Measurements from ENCODE around the gene GPS2.
"Not testable (repeated sequence)": the region's sequence is repeated elsewhere in the genome, so short reads cannot be mapped to it uniquely, and the experiment has no call there.

GPS2 gene

DNA sequence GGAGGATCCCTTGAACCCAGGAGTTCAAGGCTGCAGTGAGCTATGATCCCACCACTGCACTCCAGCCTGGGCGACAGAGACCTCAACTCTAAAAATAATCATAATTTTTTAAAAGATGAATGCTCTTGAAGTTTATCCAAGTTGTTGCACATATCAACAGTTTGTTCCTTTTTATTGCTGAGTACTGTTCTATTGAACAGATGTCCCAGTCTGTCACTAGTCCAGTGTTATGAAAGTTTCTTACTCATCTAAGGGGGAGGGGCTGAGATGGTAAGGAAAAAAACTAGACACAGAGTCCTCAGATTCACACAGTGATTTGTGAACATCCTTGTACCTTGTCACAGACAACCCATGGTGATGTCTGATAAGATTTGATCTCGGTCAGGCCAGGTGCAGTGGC is 25.0 kb upstream of the GPS2 start:
- no peak overlapping the region for H3K9ac ChIP-seq (ENCODE audit: low read depth in 1 of 2, low read length in 2 of 2)
- H3K27me3 ChIP-seq (ENCODE audit: control insufficient read depth in 2 of 2, insufficient read depth in 2 of 2, low read length in 2 of 2), result peaks cover 2 to 4% of the 10 kb centered on the region in 2 donors
- H3K36me3 ChIP-seq (ENCODE audit: control insufficient read depth in 2 of 2, insufficient read depth in 2 of 2, low read length in 2 of 2), result peaks cover 0 to 5% of the 10 kb centered on the region in 2 donors
- H3K27ac ChIP-seq (ENCODE audit: low read depth in 2 of 2, low read length in 2 of 2), result no peak overlapping the region
- H3K4me1 ChIP-seq (ENCODE audit: control insufficient read depth in 2 of 2, insufficient read depth in 2 of 2, low read length in 2 of 2), result peaks cover 0 to 10% of the 10 kb centered on the region in 2 donors
- no peaks in the 10 kb centered on the region for H3K9me3 ChIP-seq (ENCODE audit: control insufficient read depth in 2 of 2, low read length in 2 of 2)
- H3K4me3 ChIP-seq (ENCODE audit: low read length in 2 of 2), result no peak overlapping the region

DNA sequence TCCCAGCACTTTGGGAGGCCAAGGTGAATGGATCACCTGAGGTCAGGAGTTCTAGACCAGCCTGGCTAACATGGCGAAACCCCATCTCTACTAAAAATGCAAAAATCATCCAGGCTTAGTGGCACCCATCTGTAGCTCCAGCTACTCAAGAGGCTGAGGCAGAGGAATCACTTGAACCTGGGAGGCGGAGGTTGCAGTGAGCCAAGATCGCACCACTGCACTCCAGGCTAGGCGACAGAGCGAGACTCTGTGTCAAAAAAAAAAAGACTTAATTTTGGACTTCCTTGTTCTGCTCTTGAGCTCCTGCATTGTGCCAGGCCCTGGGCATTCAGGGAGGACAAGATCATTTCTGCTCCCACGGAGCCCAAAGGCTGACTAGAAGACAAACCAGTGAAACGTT is 22.4 kb upstream of the GPS2 start:
- H3K27me3 ChIP-seq (ENCODE audit: control insufficient read depth in 2 of 2, insufficient read depth in 2 of 2, low read length in 2 of 2); H3K9ac ChIP-seq (ENCODE audit: low read depth in 1 of 2, low read length in 2 of 2); H3K4me1 ChIP-seq (ENCODE audit: control insufficient read depth in 2 of 2, insufficient read depth in 2 of 2, low read length in 2 of 2); H3K36me3 ChIP-seq (ENCODE audit: control insufficient read depth in 2 of 2, insufficient read depth in 2 of 2, low read length in 2 of 2); H3K9me3 ChIP-seq (ENCODE audit: control insufficient read depth in 2 of 2, low read length in 2 of 2); H3K27ac ChIP-seq (ENCODE audit: low read depth in 2 of 2, low read length in 2 of 2): not testable (repeated sequence)
- H3K4me3 ChIP-seq (ENCODE audit: low read length in 2 of 2), result peak overlapping the region in 1 of 2 donors; percentile 75

DNA sequence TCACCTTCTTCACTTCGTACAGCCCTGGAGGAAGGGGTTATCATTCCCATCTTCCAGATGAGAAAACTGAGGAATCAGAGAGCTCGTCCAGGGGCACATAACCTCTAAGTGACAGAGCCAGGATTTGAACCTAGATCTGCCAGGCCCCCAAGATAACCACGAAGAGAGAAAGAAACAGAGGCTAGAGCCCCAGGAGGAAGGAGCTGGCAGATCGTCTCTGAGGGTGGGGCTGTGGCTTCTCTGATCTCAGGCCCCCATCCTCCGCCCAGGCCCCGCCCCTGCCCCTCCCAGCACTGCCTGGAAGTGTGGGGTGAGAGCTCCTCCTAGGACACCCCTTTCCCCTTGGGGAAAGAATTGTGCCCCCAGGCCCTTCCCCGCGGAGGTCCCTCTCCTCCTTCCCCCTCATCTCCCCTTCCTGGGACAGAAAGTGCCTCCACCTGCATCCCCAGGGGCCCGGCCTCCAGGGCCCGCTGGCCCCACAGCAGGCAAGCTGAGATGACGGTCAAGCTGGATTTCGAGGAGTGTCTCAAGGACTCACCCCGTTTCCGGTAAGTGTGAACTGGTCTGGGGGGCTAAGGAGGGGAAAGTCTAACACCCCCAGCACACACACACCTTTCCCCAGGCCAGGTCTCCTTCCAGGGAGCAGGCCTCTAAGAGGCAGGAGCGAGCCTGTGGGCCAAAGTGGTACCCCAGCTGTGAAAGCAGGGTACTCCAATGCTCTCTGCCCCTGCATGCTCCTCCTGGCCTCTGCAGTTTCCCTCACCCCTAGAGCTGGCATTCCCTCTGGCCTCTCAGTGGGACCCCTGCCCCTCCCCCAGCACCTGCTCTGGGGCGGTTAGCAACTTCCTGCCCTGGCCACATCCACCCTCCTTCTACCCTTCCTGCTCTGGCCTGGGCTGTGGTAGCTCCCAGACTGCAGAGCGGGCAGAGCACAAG is 21.3 kb upstream of the GPS2 start, which contains the start of gene ACAP1:
Gene ACAP1, plus strand, starts transcription at position 290 of the 936 bp plus-strand sequence. Its CDS starts 206 bp downstream, at position 496.
- Histone ChIP-seq H3K36me3 (ENCODE audit: control insufficient read depth in 2 of 2, insufficient read depth in 2 of 2, low read length in 2 of 2) (no peaks in the 10 kb centered on the region), H3K4me1 (ENCODE audit: control insufficient read depth in 2 of 2, insufficient read depth in 2 of 2, low read length in 2 of 2) (peaks cover 0 to 12% of the 10 kb centered on the region in 2 donors), H3K9ac (ENCODE audit: low read depth in 1 of 2, low read length in 2 of 2) (peak within 1 kb of the TSS; percentile 43 to 56), H3K27me3 (ENCODE audit: control insufficient read depth in 2 of 2, insufficient read depth in 2 of 2, low read length in 2 of 2) (peaks cover 0 to 2% of the 10 kb centered on the region in 2 donors), H3K27ac (ENCODE audit: low read depth in 2 of 2, low read length in 2 of 2) (peak within 1 kb of the TSS in 1 of 2 donors; percentile 78), H3K9me3 (ENCODE audit: control insufficient read depth in 2 of 2, low read length in 2 of 2) (no peaks in the 10 kb centered on the region), H3K4me3 (ENCODE audit: low read length in 2 of 2) (peak within 1 kb of the TSS; percentile 53 to 75)

DNA sequence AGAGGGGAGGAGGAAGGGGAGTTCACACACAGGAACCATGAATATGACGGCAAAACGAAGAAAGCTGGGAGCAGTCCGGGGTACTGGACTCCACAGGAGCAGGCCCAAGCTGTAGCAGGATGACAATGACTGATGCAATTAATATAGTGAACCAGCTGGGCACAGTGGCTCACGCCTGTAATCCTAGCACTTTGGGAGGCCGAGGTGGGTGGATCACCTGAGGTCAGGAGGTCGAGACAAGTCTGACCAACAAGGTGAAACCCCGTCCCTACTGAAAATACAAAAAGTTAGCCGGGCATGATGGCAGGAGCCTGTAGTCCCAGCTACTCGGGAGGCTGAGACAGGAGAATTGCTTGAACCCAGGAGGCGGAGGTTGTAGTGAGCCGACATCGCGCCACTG is 20.6 kb upstream of the GPS2 start:
- not testable (repeated sequence) for H3K36me3 ChIP-seq (ENCODE audit: control insufficient read depth in 2 of 2, insufficient read depth in 2 of 2, low read length in 2 of 2); H3K4me3 ChIP-seq (ENCODE audit: low read length in 2 of 2); H3K9ac ChIP-seq (ENCODE audit: low read depth in 1 of 2, low read length in 2 of 2); H3K27me3 ChIP-seq (ENCODE audit: control insufficient read depth in 2 of 2, insufficient read depth in 2 of 2, low read length in 2 of 2); H3K9me3 ChIP-seq (ENCODE audit: control insufficient read depth in 2 of 2, low read length in 2 of 2)
- peak overlapping the region in 1 of 2 donors; percentile 48 for H3K27ac ChIP-seq (ENCODE audit: low read depth in 2 of 2, low read length in 2 of 2)
- H3K4me1 ChIP-seq (ENCODE audit: control insufficient read depth in 2 of 2, insufficient read depth in 2 of 2, low read length in 2 of 2), result peaks cover 0 to 12% of the 10 kb centered on the region in 2 donors

DNA sequence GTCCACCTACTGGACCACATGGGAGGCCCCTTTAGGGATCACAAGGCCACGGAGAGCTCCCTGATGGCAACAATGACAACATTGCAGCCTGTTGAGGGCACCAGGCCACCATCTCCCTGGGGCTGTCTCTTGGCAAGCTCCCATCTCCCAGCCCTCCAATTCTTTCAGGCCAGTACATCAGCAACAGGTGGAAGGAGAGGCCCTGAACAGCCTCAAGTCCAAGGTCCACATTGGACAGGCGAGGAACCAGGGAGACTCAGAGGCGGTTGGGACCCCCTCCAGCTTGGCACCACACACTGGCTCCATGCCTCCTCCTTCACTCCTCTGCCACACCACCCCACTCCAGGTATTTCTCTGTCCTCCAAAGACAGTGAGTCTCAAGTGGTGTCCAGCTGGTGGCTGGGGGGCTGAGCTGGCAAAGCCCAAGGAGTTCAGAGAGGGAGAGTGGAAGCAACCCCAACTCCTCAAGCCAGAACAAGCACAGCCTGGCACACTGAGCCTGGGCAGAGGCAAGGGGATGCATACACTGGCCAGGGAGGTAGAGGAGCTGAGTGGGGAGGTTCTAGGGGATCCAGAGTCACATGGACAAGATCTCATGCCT is 19.9 kb upstream of the GPS2 start:
- H3K9ac ChIP-seq (ENCODE audit: low read depth in 1 of 2, low read length in 2 of 2), result no peak overlapping the region
- H3K4me1 ChIP-seq (ENCODE audit: control insufficient read depth in 2 of 2, insufficient read depth in 2 of 2, low read length in 2 of 2), result peaks cover 0 to 18% of the 10 kb centered on the region in 2 donors
- no peak overlapping the region for H3K27ac ChIP-seq (ENCODE audit: low read depth in 2 of 2, low read length in 2 of 2)

DNA sequence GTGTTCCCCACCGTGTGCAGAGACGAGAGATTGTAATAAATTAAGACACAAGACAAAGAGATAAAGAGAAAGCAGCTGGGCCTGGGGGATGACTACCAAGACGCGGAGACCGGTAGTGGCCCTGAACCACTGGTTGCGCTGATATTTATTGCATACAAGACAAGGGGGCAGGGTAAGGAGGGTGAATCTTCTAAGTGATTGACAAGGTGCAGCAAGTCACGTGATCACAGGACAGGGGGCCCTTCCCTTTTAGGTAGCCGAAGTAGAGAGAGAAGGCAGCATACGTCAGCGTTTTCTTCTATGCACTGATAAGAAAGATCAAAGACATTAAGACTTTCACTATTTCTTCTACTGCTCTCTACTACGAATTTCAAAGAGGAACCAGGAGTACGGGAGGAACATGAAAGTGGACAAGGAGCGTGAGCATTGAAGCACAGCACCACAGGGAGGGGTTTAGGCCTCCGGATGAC is 17.5 kb upstream of the GPS2 start:
- H3K36me3 ChIP-seq (ENCODE audit: control insufficient read depth in 2 of 2, insufficient read depth in 2 of 2, low read length in 2 of 2); H3K9me3 ChIP-seq (ENCODE audit: control insufficient read depth in 2 of 2, low read length in 2 of 2); H3K27me3 ChIP-seq (ENCODE audit: control insufficient read depth in 2 of 2, insufficient read depth in 2 of 2, low read length in 2 of 2); H3K9ac ChIP-seq (ENCODE audit: low read depth in 1 of 2, low read length in 2 of 2); H3K4me3 ChIP-seq (ENCODE audit: low read length in 2 of 2); H3K27ac ChIP-seq (ENCODE audit: low read depth in 2 of 2, low read length in 2 of 2): not testable (repeated sequence)
- H3K4me1 ChIP-seq (ENCODE audit: control insufficient read depth in 2 of 2, insufficient read depth in 2 of 2, low read length in 2 of 2), result peaks cover 7 to 28% of the 10 kb centered on the region in 2 donors

More for the DNA sequence above, 19.9 kb upstream of the GPS2 start:
- Histone ChIP-seq H3K27me3 (ENCODE audit: control insufficient read depth in 2 of 2, insufficient read depth in 2 of 2, low read length in 2 of 2) (peaks cover 0 to 2% of the 10 kb centered on the region in 2 donors), H3K36me3 (ENCODE audit: control insufficient read depth in 2 of 2, insufficient read depth in 2 of 2, low read length in 2 of 2) (no peaks in the 10 kb centered on the region), H3K4me3 (ENCODE audit: low read length in 2 of 2) (no peak overlapping the region), H3K9me3 (ENCODE audit: control insufficient read depth in 2 of 2, low read length in 2 of 2) (no peaks in the 10 kb centered on the region)

DNA sequence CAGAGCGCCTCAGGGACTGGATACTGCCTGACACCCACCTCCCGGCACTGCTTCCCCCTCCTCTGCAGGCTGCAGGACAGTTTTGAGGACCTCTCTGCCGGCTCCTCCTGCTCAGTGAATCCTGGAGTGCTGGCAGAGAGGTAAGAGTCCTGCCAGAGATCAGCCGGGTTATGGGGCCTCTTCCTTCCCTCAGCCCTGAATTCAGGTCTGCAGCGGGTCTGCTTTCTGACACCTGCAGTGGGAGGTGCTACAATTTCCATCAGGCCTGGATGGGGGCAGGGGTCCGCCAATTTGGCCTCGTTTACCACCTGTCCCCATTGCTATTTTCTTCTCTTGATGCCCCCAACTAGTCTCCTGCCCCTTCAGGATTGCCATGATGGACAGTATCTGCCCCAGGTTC is 17.0 kb upstream of the GPS2 start:
- H3K9me3 ChIP-seq (ENCODE audit: control insufficient read depth in 2 of 2, low read length in 2 of 2), result no peaks in the 10 kb centered on the region
- peaks cover 0 to 2% of the 10 kb centered on the region in 2 donors for H3K27me3 ChIP-seq (ENCODE audit: control insufficient read depth in 2 of 2, insufficient read depth in 2 of 2, low read length in 2 of 2)
- no peak overlapping the region for H3K9ac ChIP-seq (ENCODE audit: low read depth in 1 of 2, low read length in 2 of 2)
- H3K27ac ChIP-seq (ENCODE audit: low read depth in 2 of 2, low read length in 2 of 2), result no peak overlapping the region
- H3K4me1 ChIP-seq (ENCODE audit: control insufficient read depth in 2 of 2, insufficient read depth in 2 of 2, low read length in 2 of 2), result peaks cover 7 to 28% of the 10 kb centered on the region in 2 donors
- no peaks in the 10 kb centered on the region for H3K36me3 ChIP-seq (ENCODE audit: control insufficient read depth in 2 of 2, insufficient read depth in 2 of 2, low read length in 2 of 2)
- no peak overlapping the region for H3K4me3 ChIP-seq (ENCODE audit: low read length in 2 of 2)

DNA sequence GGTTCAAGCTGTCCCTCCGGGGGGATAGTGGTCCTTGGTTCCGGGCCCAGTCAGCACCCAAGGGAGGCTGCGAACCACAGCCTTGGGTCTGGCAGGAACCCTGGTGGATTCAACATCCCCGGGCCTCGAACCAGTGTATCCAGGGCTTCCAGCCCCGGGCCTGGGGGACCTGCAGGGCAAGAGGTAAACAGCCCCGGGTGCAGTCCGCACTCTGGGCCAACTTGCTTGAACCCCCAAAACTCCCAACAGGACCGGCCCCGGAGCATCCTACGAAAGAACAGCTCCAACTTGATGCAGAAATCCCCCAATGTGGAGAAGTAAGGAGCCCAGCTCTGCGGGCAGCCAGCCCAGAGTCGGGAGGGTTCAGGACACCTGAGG is 15.5 kb upstream of the GPS2 start:
- Histone ChIP-seq H3K9me3 (ENCODE audit: control insufficient read depth in 2 of 2, low read length in 2 of 2) (no peaks in the 10 kb centered on the region), H3K9ac (ENCODE audit: low read depth in 1 of 2, low read length in 2 of 2) (peak overlapping the region in 1 of 2 donors; percentile 24), H3K4me1 (ENCODE audit: control insufficient read depth in 2 of 2, insufficient read depth in 2 of 2, low read length in 2 of 2) (peaks cover 7 to 22% of the 10 kb centered on the region in 2 donors), H3K36me3 (ENCODE audit: control insufficient read depth in 2 of 2, insufficient read depth in 2 of 2, low read length in 2 of 2) (peaks cover 0 to 12% of the 10 kb centered on the region in 2 donors), H3K4me3 (ENCODE audit: low read length in 2 of 2) (peak overlapping the region; percentile 95 to 97), H3K27me3 (ENCODE audit: control insufficient read depth in 2 of 2, insufficient read depth in 2 of 2, low read length in 2 of 2) (peaks cover 0 to 2% of the 10 kb centered on the region in 2 donors), H3K27ac (ENCODE audit: low read depth in 2 of 2, low read length in 2 of 2) (peak overlapping the region; percentile 92 to 96)

DNA sequence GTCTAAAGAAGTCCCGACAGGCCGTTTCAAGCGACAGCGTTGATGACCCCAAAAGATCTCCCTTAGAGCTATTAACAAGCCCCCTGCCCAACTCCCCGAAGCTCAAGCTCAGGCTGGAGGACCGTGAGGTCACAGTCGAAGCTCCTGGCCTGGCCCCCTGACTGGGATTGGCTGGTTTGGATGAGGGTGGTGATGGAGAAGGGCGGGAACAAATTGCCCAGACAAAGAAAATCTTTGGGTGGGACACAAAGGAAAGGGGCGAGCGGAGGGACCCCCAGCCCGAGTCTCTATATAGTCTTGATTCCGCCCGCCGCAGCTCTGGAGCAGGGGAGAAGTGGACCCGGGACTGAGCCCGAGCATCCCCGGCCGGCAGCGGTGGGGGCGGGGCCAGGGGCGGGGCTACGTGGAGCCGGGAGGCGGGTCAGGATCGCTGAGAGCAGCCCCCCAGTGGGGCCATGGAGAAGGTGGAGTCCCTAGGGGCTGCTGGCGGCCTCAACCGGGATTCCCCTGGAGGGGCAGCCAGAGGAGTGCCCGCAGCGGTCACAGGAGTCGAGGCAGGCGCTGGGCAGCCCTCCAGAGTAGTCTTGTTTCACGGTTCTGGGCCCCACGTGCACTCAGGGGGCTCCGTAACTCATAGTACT is 15.0 kb upstream of the GPS2 start:
- peak overlapping the region; percentile 79 to 89 for H3K9ac ChIP-seq (ENCODE audit: low read depth in 1 of 2, low read length in 2 of 2)
- H3K4me3 ChIP-seq (ENCODE audit: low read length in 2 of 2), result peak overlapping the region; percentile 95 to 97
- peak overlapping the region; percentile 92 to 96 for H3K27ac ChIP-seq (ENCODE audit: low read depth in 2 of 2, low read length in 2 of 2)
- no peaks in the 10 kb centered on the region for H3K9me3 ChIP-seq (ENCODE audit: control insufficient read depth in 2 of 2, low read length in 2 of 2)
- peaks cover 0 to 16% of the 10 kb centered on the region in 2 donors for H3K36me3 ChIP-seq (ENCODE audit: control insufficient read depth in 2 of 2, insufficient read depth in 2 of 2, low read length in 2 of 2)
- no peaks in the 10 kb centered on the region for H3K27me3 ChIP-seq (ENCODE audit: control insufficient read depth in 2 of 2, insufficient read depth in 2 of 2, low read length in 2 of 2)
- peaks cover 7 to 22% of the 10 kb centered on the region in 2 donors for H3K4me1 ChIP-seq (ENCODE audit: control insufficient read depth in 2 of 2, insufficient read depth in 2 of 2, low read length in 2 of 2)

Data from mucosa of rectum (tissue), 2 donors.